Activated CD4-positive, alpha-beta T cell treated with anti-CD3 and anti-CD28 coated beads for 24 hours (primary cell): ENCODE results near the gene GREM1.

Experiments used
- DNase-seq, 2 donors: peaks; one replicate each; pipeline ENCODE4 v3.0.0-alpha.2; 2020; ENCODE audit warnings: low read depth in 2 of 2

GREM1 gene

GRCh38 chr15:32781781-32782180, 64.0 kb downstream of the GREM1 start:
- no peak for DNase-seq

- no peak for DNase-seq
Measured at GRCh38 chr15:32784581-32784980, 66.8 kb downstream of the GREM1 start.

- no peak for DNase-seq
Measured at GRCh38 chr15:32786906-32787305, 69.1 kb downstream of the GREM1 start.

GRCh38 chr15:32787949-32788348, 70.1 kb downstream of the GREM1 start:
- no peak for DNase-seq

- DNase-seq = no peak
Measured at GRCh38 chr15:32790352-32790999, 72.7 kb downstream of the GREM1 start.

GRCh38 chr15:32792436-32792835, 74.6 kb downstream of the GREM1 start:
- no peak for DNase-seq
